Activated T-cell treated with anti-CD3 and anti-CD28 coated beads for 24 hours (primary cell): ENCODE data around the gene PBX4.

ENCODE experiments used
- DNase-seq: peaks from one replicate; pipeline ENCODE4 v3.0.0-alpha.2; 2020; ENCODE audit warnings: low read depth

Gene PBX4

GRCh38 chr19:19554074-19555023, 64.1 kb downstream of the PBX4 start:
- peak; percentile 45 for DNase-seq

GRCh38 chr19:19553670-19554069, 64.8 kb downstream of the PBX4 start:
- no peak for DNase-seq

DNA sequence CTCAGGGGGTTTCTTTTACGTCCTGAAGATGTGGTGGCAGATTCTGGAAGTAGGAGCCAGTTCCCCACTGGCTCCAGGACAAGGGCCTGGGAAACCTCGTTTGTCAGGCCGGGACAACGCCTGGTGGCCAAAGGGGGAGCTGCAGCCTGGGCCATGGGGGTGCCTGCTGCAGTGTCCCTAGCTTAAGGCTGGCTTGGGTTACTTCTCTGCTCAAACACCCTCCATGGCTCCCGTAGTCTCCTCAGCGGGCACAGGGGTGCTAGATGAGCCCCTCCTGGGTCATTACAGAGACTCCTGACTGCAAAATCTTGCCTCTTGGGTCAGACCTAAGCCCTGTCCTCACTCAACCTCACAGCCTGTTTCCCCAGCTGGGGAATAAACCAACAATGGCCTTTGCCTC, 65.7 kb downstream of the PBX4 start:
- DNase-seq: no peak

DNA sequence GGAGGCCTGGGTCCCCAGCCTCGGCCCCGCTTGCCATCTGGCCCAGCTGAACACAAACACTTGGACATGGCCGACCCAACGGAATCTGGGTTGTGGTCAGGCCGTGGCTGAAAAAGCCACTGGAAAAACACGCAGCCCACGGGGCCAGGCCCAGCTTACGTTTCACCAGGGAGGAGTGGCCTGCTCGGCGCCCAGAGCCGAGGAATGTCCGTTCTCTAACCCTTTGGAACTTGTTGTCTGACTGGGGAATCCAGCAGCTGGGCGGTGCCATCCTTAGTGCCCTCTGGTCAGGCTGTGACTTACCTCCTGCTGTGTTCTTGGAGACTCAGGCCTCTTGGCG, 66.7 kb downstream of the PBX4 start:
- DNase-seq: no peak

GRCh38 chr19:19550972-19551852, 67.3 kb downstream of the PBX4 start:
- DNase-seq: no peak

DNA sequence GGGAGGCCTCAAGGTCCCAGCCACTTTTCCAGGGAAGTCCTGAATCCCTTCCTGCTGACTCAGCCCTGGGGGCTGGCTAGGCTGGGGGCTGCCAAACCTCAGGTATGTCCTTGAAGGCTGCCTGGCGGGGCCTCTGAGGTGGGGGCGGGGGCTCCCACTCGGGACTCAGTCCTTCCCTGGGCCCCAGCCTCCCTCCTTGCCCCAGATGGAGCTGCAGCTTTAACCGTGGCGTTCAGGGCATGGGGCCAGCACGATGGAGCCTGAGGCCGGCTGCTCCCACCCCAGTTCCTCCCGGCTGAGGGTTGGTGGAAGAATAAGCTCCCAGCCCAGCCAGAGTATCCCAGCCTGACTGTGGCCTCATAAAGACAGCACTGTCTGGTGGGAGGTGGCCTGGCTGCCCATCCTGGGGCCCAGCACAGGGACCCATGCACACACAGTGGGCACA, 68.0 kb downstream of the PBX4 start:
- DNase-seq: no peak

DNA sequence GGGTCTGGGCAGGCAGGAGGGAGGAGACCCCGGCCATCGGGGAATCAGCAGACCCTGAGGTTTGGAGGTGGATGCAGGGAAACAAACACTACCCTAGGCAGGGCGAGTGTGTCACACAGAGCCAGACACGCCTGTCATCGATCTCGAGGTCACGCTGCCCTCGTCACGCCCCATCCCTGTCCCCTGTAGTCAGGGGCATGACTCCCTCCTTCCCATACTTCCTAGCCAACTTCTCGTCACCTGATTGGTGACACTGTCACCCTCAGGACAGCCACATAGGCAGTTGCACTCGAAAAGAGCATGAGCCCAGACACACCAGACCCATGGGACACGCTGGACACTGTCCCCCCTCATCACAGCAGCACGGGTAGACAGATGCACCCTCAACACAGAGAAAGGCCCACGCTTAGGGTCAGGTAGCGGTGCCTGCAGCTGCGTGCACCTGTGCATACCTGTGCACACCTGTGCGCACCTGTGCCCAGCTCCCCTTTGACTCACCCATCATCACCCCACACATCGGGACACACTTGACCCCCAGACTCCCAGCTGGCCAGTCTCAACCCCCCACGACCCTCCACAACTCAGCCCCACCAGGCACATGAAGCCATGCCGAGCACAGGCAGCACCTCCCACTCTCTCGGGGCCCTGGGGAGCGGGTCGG, 68.6 kb downstream of the PBX4 start:
- no peak for DNase-seq

DNA sequence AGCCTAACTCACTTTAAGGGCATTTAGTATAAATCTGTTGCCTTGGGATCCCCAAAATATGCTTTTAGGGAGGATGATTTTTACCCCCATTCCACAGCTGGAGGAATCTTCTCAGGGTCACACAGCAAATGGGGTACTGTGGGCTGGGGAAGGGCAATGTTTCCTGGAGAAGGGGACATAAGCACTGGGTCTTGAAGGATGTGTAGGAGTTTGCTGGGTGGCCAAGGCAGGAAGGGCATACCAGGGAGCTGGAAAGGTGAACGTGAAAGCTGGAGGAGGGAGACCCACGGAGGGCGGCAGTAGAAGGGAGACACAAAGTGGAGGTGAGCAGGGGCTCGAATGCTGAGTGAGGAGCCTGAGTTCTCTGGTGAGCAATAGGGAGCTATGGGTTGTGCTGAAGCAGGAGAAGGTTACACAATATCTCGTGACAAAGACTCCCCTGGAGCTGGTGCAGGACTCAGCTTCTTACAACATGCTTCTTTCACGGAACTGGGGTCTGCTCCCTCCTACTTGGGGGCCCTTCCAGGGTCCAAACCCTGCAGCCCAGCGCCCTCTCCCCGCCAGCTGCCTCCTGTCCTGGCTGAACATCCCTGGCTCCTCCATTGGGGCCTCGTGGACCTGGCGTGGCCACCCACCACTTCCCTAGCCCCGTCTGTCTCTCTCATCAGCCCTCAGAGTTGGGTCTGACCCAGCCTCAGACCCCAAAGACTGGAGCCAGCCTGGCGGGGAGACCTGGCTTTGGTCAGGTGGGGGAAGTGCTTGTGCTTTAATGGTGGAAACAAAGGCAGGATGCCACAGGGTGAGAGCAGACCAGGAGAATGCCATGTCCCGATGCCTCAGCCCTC, 69.3 kb downstream of the PBX4 start:
- no peak for DNase-seq

GRCh38 chr19:19547674-19548336, 70.7 kb downstream of the PBX4 start:
- no peak for DNase-seq

DNA sequence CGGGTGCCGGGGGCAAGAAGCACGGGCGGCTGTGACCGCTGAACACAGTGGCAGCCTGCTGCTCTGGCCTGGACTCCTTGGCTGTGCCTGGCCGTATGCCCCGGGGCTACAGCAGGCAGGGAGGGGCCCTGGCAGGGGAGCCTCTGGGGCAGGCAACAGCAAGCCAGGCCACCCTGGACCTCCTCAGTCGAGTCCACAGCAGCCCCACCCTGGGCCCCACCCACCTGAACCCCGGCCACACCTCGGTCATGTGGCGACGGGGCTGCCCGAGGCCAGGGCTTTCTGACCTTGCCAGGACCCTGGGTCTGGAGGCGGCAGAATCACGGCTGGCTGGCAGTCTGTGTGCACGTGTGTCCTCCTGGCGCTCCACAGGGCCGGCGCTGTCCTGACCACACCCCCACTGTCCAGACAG, 71.7 kb downstream of the PBX4 start:
- DNase-seq: no peak

DNA sequence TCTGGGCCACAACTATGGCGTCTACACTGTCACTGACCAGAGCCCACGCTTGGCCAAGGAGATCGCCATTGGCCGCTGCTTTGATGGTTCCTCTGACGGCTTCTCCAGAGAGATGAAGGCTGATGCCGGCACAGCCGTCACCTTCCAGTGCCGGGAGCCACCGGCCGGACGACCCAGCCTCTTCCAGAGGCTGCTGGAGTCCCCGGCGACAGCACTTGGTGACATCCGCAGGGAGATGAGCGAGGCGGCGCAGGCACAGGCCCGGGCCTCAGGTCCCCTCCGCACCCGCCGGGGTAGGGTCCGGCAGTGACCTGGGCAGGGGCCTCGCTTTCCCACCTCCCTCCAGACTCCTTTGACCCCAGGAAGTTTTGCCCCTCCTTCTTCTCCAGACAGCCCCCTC, 72.8 kb downstream of the PBX4 start:
- DNase-seq: no peak

GRCh38 chr19:19544954-19545591, 73.4 kb downstream of the PBX4 start:
- no peak for DNase-seq

DNA sequence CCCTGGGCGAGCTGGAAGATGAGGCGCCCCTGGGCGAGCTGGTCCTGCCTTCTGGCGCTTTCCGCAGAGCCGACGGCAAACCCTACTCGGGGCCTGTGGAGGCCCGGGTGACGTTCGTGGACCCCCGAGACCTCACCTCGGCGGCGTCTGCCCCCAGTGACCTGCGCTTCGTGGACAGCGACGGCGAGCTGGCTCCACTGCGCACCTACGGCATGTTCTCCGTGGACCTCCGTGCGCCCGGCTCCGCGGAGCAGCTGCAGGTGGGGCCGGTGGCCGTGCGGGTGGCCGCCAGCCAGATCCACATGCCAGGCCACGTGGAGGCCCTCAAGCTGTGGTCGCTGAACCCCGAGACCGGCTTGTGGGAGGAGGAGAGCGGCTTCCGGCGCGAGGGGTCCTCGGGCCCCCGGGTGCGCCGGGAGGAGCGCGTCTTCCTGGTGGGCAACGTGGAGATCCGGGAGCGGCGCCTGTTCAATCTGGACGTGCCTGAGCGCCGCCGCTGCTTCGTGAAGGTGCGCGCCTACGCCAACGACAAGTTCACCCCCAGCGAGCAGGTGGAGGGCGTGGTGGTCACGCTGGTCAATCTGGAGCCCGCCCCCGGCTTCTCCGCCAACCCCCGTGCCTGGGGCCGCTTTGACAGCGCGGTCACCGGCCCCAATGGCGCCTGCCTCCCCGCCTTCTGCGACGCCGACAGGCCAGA, 74.1 kb downstream of the PBX4 start:
- no peak for DNase-seq

- no peak for DNase-seq
Observed at GRCh38 chr19:19543640-19544039, 74.8 kb downstream of the PBX4 start.

DNA sequence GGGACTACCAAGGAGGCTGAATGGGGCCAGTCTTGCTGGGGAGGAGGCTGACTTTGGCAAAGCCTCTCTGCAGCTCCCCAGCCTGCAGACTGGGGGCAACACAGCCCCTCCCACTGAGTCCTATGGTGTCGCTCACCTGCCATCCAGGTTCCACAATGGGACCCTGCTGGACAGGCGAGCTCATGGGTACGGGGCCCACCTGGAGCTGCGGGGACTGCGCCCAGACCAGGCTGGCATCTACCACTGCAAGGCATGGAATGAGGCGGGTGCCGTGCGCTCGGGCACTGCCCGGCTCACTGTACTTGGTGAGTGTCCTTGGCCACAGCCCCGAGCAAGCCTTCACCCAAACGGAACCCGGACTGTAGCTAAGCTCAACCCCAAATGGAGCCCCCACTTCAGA, 75.4 kb downstream of the PBX4 start:
- no peak for DNase-seq

DNA sequence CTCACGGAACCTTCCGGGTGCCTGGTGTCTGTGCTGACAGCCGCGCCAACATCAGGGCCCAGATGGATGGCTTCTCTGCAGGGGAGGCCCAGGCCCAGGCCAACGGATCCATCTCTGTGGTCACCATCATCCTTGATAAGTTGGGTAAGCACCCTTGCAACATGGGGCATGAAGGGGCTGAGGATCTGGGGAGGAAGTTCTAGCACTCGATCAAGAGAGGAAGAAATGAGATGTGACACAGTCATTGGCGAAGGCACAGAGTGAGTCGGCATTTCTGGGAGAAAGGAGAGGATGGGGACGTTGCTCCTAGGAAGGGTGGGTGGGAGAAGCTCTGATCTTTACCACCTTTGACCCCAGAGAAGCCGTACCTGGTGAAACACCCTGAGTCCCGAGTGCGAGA, 76.0 kb downstream of the PBX4 start:
- no peak for DNase-seq

DNA sequence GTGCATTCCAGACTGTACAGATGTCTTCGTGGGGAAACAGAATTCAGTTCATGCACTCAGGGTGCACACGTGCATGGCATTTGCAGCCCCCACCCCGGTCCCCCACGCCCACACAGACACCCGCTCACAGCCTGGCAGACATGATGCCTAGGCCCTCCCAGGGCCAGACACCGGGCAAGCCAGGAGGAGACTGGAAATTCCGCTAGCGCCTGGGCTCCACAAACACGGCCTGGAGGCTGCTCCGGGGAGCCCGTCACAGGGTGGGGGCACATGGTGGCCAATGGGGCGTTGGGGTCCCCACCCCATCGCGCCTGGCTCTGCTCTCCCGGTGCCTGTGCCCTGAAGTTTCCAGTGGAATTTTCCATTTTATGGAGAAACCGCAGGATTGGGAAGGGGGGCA, 76.9 kb downstream of the PBX4 start:
- DNase-seq: no peak

DNA sequence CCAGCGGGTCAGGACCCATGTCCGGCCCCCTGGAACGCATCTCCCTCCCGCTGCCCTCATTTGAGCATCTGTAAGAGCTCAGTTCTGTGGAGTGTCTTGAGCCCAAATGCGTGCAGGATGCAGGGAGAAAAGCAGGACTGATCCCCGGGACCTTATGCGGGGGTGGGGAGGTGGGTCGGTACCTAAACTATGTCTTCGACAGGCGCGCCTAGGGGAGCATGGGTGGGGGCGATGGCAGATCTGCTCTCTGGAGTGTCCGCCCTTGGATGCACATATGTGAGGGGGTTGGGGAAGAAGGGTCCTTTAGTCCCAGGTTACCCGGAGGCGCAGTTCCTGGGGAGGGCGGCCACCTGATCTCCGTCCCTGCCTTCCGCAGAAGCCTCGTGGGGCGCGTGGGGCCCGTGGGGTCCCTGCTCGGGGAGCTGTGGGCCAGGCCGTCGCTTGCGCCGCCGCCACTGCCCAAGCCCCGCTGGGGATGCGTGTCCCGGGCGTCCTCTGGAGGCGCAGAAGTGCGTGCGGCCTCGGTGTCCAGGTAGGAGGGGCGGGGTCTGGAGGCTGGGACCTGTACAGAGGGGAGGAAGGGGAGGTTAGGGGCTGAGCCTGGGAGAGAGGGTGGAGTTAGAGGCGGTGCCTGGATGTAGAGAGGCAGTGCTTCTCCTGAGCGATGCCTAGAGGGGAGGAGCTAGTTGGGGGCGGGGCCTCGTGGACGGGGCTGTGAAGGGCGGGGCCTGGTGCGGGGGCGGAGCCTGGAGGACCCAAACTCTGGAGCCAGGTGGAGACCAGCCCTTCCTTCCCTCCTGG, 77.6 kb downstream of the PBX4 start:
- peak; percentile 67 for DNase-seq
